DND-41 (cell line): ENCODE data around the gene RAD50.

Experiments used
- ATAC-seq: fragments of 200-7000 bp; cut with Tn5 transposase; 3 replicates; pipeline ENCODE4 v1.9.1; 2021; ENCODE audit warnings: low read depth; ENCODE audit not compliant: insufficient read depth
- DNase-seq: peaks from one replicate; pipeline ENCODE4 v3.0.0-alpha.2; 2020
- H2AFZ ChIP-seq: 2 replicates; pipeline ENCODE4 v1.6.0; 2012; ENCODE audit warnings: low read depth, low read length
- H3K27ac ChIP-seq: 2 replicates; pipeline ENCODE4 v1.5.1; 2012; ENCODE audit warnings: low read length, inconsistent platforms
- H3K27me3 ChIP-seq: fragments of 200-600 bp; sonication (generic); 2 replicates; pipeline ENCODE4 v1.6.0; 2012; ENCODE audit warnings: low read length, mild to moderate bottlenecking, inconsistent platforms; ENCODE audit not compliant: insufficient read depth, poor library complexity
- H3K36me3 ChIP-seq: 2 replicates; pipeline ENCODE4 v1.5.1; 2012; ENCODE audit warnings: low read length, inconsistent platforms; ENCODE audit not compliant: insufficient read depth
- H3K4me1 ChIP-seq: 2 replicates; pipeline ENCODE4 v1.5.1; 2012; ENCODE audit warnings: mild to moderate bottlenecking, low read length; ENCODE audit not compliant: insufficient read depth
- H3K4me2 ChIP-seq: 2 replicates; pipeline ENCODE4 v1.6.0; 2012; ENCODE audit warnings: mild to moderate bottlenecking, moderate library complexity, low read length, inconsistent platforms; ENCODE audit not compliant: insufficient read depth
- H3K4me3 ChIP-seq, 2 experiments: fragments of 200-600 bp in 1 of 2; shearing (Covaris generic) in 1 of 2; 2 replicates each; pipeline ENCODE4 v1.5.1; 2012 to 2016; ENCODE audit warnings: inconsistent platforms in 2 of 2, low read length in 2 of 2, mild to moderate bottlenecking in 2 of 2, low read depth in 1 of 2, moderate library complexity in 1 of 2
- H3K79me2 ChIP-seq: 2 replicates; pipeline ENCODE4 v1.6.0; 2012; ENCODE audit warnings: low read length, inconsistent platforms; ENCODE audit not compliant: insufficient read depth
- H3K9ac ChIP-seq: 2 replicates; pipeline ENCODE4 v1.6.0; 2012; ENCODE audit warnings: low read depth, mild to moderate bottlenecking, inconsistent platforms, low read length, moderate library complexity
- H3K9me3 ChIP-seq: 2 replicates; pipeline ENCODE4 v1.5.1; 2012; ENCODE audit warnings: low read length, moderate library complexity, mild to moderate bottlenecking, inconsistent platforms; ENCODE audit not compliant: insufficient read depth, severe bottlenecking
- H4K20me1 ChIP-seq: 2 replicates; pipeline ENCODE4 v1.6.0; 2012; ENCODE audit warnings: low read length; ENCODE audit not compliant: insufficient read depth
- EZH2 ChIP-seq: IDR thresholded peaks from 3 replicates; pipeline ENCODE4 v1.6.1; 2012; ENCODE audit warnings: borderline replicate concordance, low read depth, mild to moderate bottlenecking, moderate library complexity, low read length, inconsistent platforms; ENCODE audit not compliant: severe bottlenecking
- TF ChIP-seq, protein P1 (sequence below): IDR thresholded peaks from 2 replicates; pipeline ENCODE4 v1.5.1; 2012; ENCODE audit warnings: borderline replicate concordance, low read length, moderate library complexity, mild to moderate bottlenecking; ENCODE audit not compliant: poor library complexity, severe bottlenecking; ENCODE audit errors: extremely low read depth

Gene RAD50

DNA sequence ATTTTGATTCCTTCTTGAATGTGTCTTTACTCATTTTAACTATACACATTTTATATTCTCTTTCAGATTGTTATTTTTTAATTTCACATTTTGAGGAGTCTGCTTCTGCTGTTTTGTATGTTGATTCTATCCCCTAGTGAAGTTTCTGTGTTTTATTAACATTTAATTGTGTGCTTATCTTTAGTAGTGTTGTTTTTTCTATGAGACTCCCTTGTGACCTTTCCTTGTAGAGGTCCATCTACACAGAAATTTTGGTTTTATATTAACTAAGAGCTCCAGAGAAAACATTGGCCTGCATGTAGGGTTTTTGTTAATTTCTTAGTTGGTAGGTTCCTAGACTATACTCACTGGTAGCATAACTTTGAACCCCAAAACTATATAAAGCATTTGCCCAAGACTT, 65.8 kb downstream of the RAD50 start:
- Histone ChIP-seq H2AFZ (no peak overlapping the region), H3K27ac (no peak overlapping the region), H3K4me1 (no peaks in the 10 kb centered on the region), H3K79me2 (no peaks in the 10 kb centered on the region), H4K20me1 (no peaks in the 10 kb centered on the region), H3K9ac (no peak overlapping the region), H3K4me2 (no peak overlapping the region), H3K27me3 (no peaks in the 10 kb centered on the region), H3K36me3 (peaks cover 74% of the 10 kb centered on the region), H3K9me3 (no peaks in the 10 kb centered on the region), H3K4me3 (no peak overlapping the region)
- no peak for TF ChIP-seq EZH2
- TF ChIP-seq, protein P1, sequence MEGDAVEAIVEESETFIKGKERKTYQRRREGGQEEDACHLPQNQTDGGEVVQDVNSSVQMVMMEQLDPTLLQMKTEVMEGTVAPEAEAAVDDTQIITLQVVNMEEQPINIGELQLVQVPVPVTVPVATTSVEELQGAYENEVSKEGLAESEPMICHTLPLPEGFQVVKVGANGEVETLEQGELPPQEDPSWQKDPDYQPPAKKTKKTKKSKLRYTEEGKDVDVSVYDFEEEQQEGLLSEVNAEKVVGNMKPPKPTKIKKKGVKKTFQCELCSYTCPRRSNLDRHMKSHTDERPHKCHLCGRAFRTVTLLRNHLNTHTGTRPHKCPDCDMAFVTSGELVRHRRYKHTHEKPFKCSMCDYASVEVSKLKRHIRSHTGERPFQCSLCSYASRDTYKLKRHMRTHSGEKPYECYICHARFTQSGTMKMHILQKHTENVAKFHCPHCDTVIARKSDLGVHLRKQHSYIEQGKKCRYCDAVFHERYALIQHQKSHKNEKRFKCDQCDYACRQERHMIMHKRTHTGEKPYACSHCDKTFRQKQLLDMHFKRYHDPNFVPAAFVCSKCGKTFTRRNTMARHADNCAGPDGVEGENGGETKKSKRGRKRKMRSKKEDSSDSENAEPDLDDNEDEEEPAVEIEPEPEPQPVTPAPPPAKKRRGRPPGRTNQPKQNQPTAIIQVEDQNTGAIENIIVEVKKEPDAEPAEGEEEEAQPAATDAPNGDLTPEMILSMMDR = no peak
- DNase-seq (no peak), ATAC-seq (no peak)

DNA sequence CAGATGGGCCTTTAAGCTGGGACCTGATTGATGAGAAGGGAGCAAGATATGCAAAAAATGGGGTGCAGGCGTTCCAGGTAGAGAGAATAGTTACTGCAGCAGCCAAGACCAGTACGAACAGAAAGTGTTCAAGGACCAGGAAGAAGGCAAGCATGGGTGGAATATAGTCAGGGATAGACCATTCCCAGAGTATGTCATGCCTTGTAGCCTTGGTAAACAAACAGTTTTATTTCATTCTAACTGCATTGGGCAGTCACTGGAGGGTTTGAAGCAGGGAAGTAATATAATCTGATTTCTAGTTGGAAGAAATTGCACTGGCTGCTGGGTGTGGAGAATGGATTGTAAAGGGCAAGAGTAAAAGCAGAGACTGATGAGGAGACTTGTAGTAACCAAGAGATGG, 70.7 kb downstream of the RAD50 start:
- peaks cover 60% of the 10 kb centered on the region for H3K36me3 ChIP-seq
- no peaks in the 10 kb centered on the region for H3K9me3 ChIP-seq
- TF ChIP-seq, protein P1 = no peak
- no peak for TF ChIP-seq EZH2
- DNase-seq = no peak
- ATAC-seq = no peak
- H3K4me3 ChIP-seq = no peak overlapping the region
- H2AFZ ChIP-seq = no peak overlapping the region
- H3K27ac ChIP-seq = no peak overlapping the region
- H3K79me2 ChIP-seq = no peaks in the 10 kb centered on the region
- no peaks in the 10 kb centered on the region for H3K4me1 ChIP-seq
- H3K4me2 ChIP-seq = no peak overlapping the region
- no peaks in the 10 kb centered on the region for H3K27me3 ChIP-seq
- no peak overlapping the region for H3K9ac ChIP-seq
- H4K20me1 ChIP-seq = no peaks in the 10 kb centered on the region

DNA sequence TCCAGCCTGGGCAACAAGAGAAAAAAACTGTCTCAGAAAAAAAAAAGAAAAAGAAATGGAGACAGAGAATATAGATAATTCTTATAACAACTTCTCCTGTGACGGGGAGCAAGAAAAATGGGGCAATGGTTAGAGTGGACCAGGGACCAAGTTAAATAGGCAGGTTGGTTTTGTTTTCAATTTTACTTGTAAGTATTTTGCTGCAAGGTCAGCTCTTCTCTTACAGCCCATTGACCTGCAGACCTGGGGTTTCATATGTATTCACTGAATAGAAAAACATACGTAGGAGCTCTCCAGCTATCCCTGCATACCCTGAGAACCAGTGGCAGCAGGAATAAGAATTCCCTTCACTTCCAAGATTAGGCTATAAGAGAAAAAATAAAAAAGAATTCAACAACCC, 72.0 kb downstream of the RAD50 start:
- Histone ChIP-seq H3K27me3 (no peaks in the 10 kb centered on the region), H3K27ac (no peak overlapping the region), H2AFZ (no peak overlapping the region), H3K4me1 (no peaks in the 10 kb centered on the region), H4K20me1 (no peaks in the 10 kb centered on the region), H3K36me3 (peaks cover 54% of the 10 kb centered on the region), H3K79me2 (no peaks in the 10 kb centered on the region), H3K4me3 (no peak overlapping the region), H3K9me3 (no peaks in the 10 kb centered on the region), H3K9ac (no peak overlapping the region), H3K4me2 (no peak overlapping the region)
- no peak for DNase-seq
- no peak for ATAC-seq
- TF ChIP-seq EZH2 = no peak
- TF ChIP-seq, protein P1 = no peak
